ENCODE measurements around the gene MOXD1. TPM values are rescaled to one million over a fixed set of nuclear protein-coding genes. Genes with fewer than 3 reads are reported as not detected.
"Not testable (repeated sequence)": the region's sequence is repeated elsewhere in the genome, so short reads cannot be mapped to it uniquely, and the experiment has no call there.

Gene MOXD1
- total RNA-seq, 1 donor from 2014 or later, result not detected

DNA sequence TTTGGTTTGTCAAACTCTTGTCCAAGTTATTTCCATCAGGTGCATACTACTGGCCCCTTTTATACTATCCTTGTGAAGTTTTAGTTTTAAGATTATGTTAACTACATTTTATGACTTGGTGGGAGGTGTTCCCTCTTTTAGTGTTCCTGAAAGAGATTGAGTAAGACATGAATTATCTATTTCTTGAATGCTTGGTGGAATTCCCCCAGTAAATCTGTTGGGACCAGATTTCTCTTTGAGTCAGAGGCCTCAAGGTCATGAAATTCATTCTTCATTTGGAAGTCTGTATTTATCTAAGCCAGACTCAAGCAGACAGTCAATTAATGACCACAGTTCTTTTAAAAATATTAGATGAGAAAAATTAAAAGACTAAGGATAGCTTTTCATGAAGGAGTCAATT, 81.3 kb downstream of the MOXD1 start:
- intact Hi-C loops (cut with micrococcal nuclease), result loop anchor here (5.0 kb wide), 1 partner anchor 47 kb away; no protein-coding TSS in a partner anchor
- peaks cover 11% of the 10 kb centered on the region for H3K9me3 Mint-ChIP-seq
- H3K4me1 Mint-ChIP-seq (ENCODE audit: low read depth), result no peaks in the 10 kb centered on the region
- DNase-seq (ENCODE audit: low spot score), result no peak
- no peak overlapping the region for H3K4me3 Mint-ChIP-seq (ENCODE audit: low read depth)
- H3K36me3 Mint-ChIP-seq (ENCODE audit: low read depth), result no peaks in the 10 kb centered on the region
- no peak overlapping the region for H3K27ac Mint-ChIP-seq
- H3K27me3 Mint-ChIP-seq (ENCODE audit: low read depth), result peaks cover 2% of the 10 kb centered on the region

DNA sequence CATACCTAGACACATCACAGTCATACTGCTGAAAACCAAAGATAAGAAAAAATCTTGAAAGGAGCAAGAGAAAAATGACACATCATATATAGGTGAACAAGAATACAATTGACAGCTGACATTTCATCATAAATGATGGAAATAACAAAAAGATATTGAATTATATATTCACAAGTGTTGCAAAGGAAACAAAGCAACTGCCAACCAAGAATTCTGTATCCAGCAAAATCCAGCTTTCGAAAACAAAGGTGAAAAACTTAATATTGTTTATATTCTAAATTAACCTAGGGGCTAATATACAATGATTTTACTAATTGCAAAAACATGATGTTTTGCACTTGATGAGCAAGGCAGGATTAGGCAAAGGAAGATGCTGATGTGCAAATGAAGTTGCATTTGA, 84.3 kb downstream of the MOXD1 start:
- intact Hi-C loops (cut with micrococcal nuclease), result no loop called here
- Mint-ChIP-seq H3K4me1 (ENCODE audit: low read depth) (no peaks in the 10 kb centered on the region), H3K36me3 (ENCODE audit: low read depth) (no peaks in the 10 kb centered on the region), H3K27ac (no peak overlapping the region), H3K27me3 (ENCODE audit: low read depth) (peaks cover 2% of the 10 kb centered on the region), H3K4me3 (ENCODE audit: low read depth) (no peak overlapping the region), H3K9me3 (peaks cover 11% of the 10 kb centered on the region)
- DNase-seq (ENCODE audit: low spot score), result no peak

DNA sequence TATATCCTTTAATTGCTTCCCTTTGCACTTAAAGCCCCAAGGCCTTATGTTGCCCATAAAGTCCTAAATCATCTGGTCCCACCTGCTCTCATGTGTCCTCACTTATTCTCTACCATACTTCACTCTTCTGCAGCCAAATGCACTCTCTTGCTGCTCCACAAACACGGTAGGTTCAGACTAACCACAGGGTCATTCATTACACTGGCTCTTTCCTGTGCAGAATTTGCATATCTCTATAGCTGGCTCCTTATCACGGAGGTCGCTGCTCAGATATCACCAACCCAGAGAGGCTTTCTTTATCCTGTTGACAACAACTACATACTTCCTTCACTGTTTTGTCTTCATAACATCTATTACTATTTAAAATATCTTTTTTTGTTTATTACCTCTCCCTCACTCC, 86.8 kb downstream of the MOXD1 start:
- no peaks in the 10 kb centered on the region for H3K4me1 Mint-ChIP-seq (ENCODE audit: low read depth)
- intact Hi-C loops (cut with micrococcal nuclease), result no loop called here
- no peak overlapping the region for H3K27ac Mint-ChIP-seq
- H3K27me3 Mint-ChIP-seq (ENCODE audit: low read depth), result peaks cover 7% of the 10 kb centered on the region
- H3K36me3 Mint-ChIP-seq (ENCODE audit: low read depth), result no peaks in the 10 kb centered on the region
- H3K9me3 Mint-ChIP-seq, result peaks cover 11% of the 10 kb centered on the region
- no peak for DNase-seq (ENCODE audit: low spot score)
- H3K4me3 Mint-ChIP-seq (ENCODE audit: low read depth), result no peak overlapping the region

DNA sequence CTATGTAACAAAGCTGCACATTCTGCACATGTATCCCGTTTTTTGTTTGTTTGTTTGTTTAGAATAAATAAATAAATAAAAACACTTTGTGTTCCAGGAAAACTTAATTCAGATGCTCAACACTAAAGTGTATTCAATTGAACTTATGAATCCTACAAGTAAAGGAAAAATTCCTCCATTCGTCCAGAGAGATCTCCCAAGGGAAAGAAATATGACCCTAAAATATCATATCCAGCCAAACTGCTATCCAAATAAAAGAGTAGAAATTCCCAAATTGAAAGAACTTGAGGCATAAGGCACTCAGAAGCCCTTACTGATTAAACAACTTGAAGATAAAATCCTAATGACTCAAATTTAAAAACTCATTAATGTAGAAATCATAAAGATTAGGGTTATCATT, 90.4 kb downstream of the MOXD1 start:
- no peak for DNase-seq (ENCODE audit: low spot score)
- intact Hi-C loops (cut with micrococcal nuclease), result no loop called here
- no peaks in the 10 kb centered on the region for H3K36me3 Mint-ChIP-seq (ENCODE audit: low read depth)
- H3K4me1 Mint-ChIP-seq (ENCODE audit: low read depth), result no peaks in the 10 kb centered on the region
- peaks cover under 1% of the 10 kb centered on the region for H3K9me3 Mint-ChIP-seq
- H3K27ac Mint-ChIP-seq, result no peak overlapping the region
- H3K27me3 Mint-ChIP-seq (ENCODE audit: low read depth), result peaks cover 11% of the 10 kb centered on the region
- no peak overlapping the region for H3K4me3 Mint-ChIP-seq (ENCODE audit: low read depth)

DNA sequence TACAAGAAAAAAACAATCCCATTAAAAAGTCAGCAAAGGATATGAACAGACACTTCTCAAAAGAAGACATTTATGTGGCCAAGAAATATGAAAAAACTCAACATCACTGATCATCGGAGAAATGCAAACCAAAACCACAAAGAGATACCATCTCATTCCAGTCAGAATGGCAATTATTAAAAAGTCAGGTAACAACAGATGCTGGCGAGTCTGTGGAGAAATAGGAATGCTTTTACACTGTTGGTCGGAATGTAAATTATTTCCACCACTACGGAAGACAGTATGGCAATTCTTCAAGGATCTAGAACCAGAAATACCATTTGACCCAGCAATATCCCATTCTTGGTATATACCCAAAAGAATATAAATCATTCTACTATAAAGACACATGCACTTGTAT, 91.1 kb downstream of the MOXD1 start:
- H3K27ac Mint-ChIP-seq; H3K36me3 Mint-ChIP-seq (ENCODE audit: low read depth); H3K4me1 Mint-ChIP-seq (ENCODE audit: low read depth); H3K4me3 Mint-ChIP-seq (ENCODE audit: low read depth); intact Hi-C loops (cut with micrococcal nuclease); H3K9me3 Mint-ChIP-seq; DNase-seq (ENCODE audit: low spot score): not testable (repeated sequence)
- peaks cover 11% of the 10 kb centered on the region for H3K27me3 Mint-ChIP-seq (ENCODE audit: low read depth)

DNA sequence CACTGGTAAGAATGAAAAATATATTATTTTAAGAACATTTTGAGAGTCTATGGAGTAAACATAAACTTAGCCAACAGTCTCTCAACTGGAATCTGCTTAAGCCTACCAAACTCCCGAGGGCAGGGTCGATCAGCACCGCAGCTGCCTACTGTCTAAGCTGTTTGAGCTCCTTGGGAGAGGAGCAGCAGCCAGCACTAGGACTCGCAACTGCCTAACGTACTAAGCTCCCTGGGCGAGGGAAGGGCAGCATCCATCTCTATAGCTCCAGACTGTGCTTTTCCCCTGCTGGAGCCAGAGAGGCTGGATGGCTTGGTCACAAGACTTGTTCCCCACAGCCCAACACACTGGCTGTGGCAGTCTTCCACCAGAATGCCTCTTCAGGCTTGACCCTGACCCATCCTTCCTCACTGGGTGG, 96.4 kb downstream of the MOXD1 start:
- DNase-seq (ENCODE audit: low spot score), result no peak
- Mint-ChIP-seq H3K27me3 (ENCODE audit: low read depth) (peaks cover 9% of the 10 kb centered on the region), H3K36me3 (ENCODE audit: low read depth) (no peaks in the 10 kb centered on the region), H3K4me3 (ENCODE audit: low read depth) (no peak overlapping the region), H3K4me1 (ENCODE audit: low read depth) (no peaks in the 10 kb centered on the region), H3K9me3 (no peaks in the 10 kb centered on the region), H3K27ac (no peak overlapping the region)
- intact Hi-C loops (cut with micrococcal nuclease), result loop anchor here (5.0 kb wide), 1 partner anchor 87 kb away; no protein-coding TSS in a partner anchor

DNA sequence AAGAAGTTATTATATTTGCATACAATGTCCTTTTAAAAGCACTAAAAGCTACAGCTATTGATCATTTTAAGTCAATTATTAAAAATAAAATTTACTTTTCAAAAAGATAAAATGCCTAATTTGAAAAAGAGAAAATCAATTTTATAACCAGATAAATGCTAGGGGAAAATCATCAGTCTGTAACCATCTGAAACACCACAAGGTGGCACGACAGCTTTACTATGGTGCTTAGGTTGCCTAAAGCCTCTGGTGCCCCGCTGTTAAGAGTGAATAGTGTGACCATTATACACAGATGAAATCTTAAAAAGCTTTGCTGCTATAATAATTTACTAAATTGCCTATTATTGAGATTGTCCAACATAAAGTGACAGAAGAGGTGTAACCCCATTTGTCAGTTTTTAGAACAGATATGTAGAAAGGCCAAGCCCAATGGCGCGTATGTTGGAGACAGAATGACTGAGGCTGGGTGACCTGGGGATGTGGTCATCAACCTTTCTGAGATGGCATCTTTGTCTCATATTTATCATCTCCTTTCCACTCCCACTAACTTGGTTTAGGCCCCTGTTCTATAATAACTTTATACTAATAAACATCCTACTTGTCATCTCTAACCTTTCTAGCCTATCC, 100.8 kb downstream of the MOXD1 start:
- H3K36me3 Mint-ChIP-seq (ENCODE audit: low read depth), result no peaks in the 10 kb centered on the region
- intact Hi-C loops (cut with micrococcal nuclease), result loop anchor here (1.0 to 5.0 kb wide), 2 partner anchors 92 to 184 kb away; no protein-coding TSS in a partner anchor
- no peak for DNase-seq (ENCODE audit: low spot score)
- H3K27me3 Mint-ChIP-seq (ENCODE audit: low read depth), result peaks cover 25% of the 10 kb centered on the region
- H3K27ac Mint-ChIP-seq, result no peak overlapping the region
- H3K9me3 Mint-ChIP-seq, result no peaks in the 10 kb centered on the region
- no peaks in the 10 kb centered on the region for H3K4me1 Mint-ChIP-seq (ENCODE audit: low read depth)
- H3K4me3 Mint-ChIP-seq (ENCODE audit: low read depth), result no peak overlapping the region

DNA sequence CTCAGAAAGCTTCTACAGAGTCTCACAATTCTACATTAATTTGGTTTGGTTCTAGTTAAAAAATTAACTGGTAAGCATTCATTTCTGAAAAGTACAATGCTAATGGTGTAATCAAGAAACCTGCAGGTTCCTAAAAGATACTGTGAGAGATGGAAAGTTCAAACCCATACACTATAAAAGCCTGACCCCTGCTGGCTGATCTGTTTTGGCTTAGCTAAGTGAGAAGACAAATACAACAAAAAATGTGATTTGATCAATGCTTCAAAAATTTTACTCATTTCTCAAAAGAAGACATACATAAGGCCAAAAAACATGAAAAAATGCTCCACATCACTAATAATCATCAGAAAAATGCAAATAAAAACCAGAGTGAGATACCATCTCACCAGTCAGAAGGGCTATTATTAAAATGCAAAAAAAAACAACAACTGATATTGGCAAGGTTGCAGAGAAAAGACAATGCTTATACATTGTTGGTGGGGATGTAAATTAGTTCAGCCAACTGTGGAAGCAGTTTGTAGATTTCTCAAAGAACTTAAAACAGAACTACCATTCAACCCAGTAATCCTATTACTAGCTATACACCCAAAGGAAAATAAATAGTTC, 102.8 kb downstream of the MOXD1 start:
- intact Hi-C loops (cut with micrococcal nuclease), result loop anchor here (2.0 kb wide), 1 partner anchor 20 kb away; no protein-coding TSS in a partner anchor
- H3K27ac Mint-ChIP-seq, result no peak overlapping the region

DNA sequence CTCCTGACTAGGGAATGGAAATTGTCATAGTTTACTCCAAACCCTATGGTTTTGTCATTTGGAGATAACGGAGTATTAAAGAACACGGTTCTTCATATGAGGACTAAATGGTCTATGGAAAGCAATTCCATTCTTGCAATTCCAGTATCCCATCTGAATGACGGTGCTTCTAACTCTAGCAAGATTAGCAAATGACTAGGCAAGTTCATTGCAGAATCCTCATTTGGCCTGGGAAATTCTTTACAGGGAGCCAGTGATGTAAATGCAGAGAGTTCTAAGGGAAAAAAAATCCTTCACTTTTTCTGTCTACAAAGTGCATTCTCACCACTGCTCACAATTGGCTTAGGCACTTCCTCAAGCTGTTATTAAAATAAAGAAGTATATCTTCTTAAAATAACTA, 111.5 kb downstream of the MOXD1 start:
- DNase-seq (ENCODE audit: low spot score), result no peak
- intact Hi-C loops (cut with micrococcal nuclease), result no loop called here
- peaks cover 18% of the 10 kb centered on the region for H3K27me3 Mint-ChIP-seq (ENCODE audit: low read depth)
- H3K4me3 Mint-ChIP-seq (ENCODE audit: low read depth), result no peak overlapping the region
- no peaks in the 10 kb centered on the region for H3K4me1 Mint-ChIP-seq (ENCODE audit: low read depth)
- H3K27ac Mint-ChIP-seq, result no peak overlapping the region
- no peaks in the 10 kb centered on the region for H3K9me3 Mint-ChIP-seq
- no peaks in the 10 kb centered on the region for H3K36me3 Mint-ChIP-seq (ENCODE audit: low read depth)

More for the DNA sequence above, 102.8 kb downstream of the MOXD1 start:
- H3K4me3 Mint-ChIP-seq (ENCODE audit: low read depth), result no peak overlapping the region
- no peaks in the 10 kb centered on the region for H3K4me1 Mint-ChIP-seq (ENCODE audit: low read depth)
- peaks cover 28% of the 10 kb centered on the region for H3K27me3 Mint-ChIP-seq (ENCODE audit: low read depth)
- H3K36me3 Mint-ChIP-seq (ENCODE audit: low read depth), result no peaks in the 10 kb centered on the region
- H3K9me3 Mint-ChIP-seq, result no peaks in the 10 kb centered on the region
- no peak for DNase-seq (ENCODE audit: low spot score)

DNA sequence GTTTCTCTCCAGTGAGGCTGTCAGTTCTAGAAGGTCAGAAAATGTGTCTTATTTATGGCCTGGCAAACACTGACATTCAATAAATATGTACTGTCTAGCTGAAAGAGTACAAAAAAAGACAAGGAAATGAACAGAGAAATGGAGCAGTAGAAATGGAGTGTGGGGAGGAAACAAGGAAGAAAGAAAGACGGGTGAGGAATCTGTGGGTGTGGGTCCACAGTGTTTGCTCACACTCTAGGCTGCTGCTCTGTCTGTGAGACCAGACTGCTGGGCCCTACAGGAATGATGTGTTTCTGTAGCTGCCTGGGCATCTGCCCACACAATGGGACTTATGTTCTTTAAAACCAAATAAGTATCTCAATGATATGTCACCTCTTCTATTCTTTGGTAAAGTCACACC, 114.2 kb downstream of the MOXD1 start:
- Mint-ChIP-seq H3K36me3 (ENCODE audit: low read depth) (no peaks in the 10 kb centered on the region), H3K9me3 (no peaks in the 10 kb centered on the region), H3K4me3 (ENCODE audit: low read depth) (no peak overlapping the region), H3K27ac (no peak overlapping the region), H3K27me3 (ENCODE audit: low read depth) (peaks cover 15% of the 10 kb centered on the region), H3K4me1 (ENCODE audit: low read depth) (no peaks in the 10 kb centered on the region)
- intact Hi-C loops (cut with micrococcal nuclease), result no loop called here
- no peak for DNase-seq (ENCODE audit: low spot score)

DNA sequence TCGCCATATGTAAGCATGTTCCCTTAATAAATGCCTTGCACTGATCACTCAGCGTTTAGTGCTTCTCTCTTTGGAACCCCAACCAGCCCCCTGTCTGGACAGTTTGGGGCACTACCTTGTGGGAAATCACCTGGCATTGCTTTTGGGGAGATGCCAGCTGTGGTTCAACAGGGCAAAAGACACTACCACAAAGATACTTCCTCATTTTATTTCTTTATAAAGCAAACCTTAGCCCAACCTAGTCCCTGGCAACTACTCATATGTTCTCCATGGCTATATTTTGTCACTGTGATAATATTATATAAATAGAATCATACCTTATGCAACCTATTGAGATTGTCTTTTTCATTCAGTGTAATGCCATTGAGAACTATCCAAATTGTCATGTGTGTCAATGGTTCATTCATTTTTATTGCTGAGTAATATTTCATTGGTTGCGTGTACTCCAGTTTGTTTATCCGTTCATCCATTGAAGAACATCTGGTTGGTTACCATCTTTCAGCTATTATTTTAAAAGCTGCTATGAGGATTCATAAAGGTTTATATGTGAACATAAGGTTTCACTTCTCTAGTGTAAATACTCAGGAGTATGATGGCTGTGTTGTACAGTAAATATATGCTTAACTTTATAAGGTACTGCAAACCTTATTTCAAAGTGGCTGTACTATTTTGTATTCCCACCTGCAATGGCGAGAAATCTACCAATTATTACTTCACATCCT, 114.8 kb downstream of the MOXD1 start:
- Mint-ChIP-seq H3K9me3 (no peaks in the 10 kb centered on the region), H3K4me3 (ENCODE audit: low read depth) (no peak overlapping the region), H3K36me3 (ENCODE audit: low read depth) (no peaks in the 10 kb centered on the region), H3K27ac (no peak overlapping the region), H3K27me3 (ENCODE audit: low read depth) (peaks cover 19% of the 10 kb centered on the region), H3K4me1 (ENCODE audit: low read depth) (no peaks in the 10 kb centered on the region)
- intact Hi-C loops (cut with micrococcal nuclease), result no loop called here
- DNase-seq (ENCODE audit: low spot score), result no peak

DNA sequence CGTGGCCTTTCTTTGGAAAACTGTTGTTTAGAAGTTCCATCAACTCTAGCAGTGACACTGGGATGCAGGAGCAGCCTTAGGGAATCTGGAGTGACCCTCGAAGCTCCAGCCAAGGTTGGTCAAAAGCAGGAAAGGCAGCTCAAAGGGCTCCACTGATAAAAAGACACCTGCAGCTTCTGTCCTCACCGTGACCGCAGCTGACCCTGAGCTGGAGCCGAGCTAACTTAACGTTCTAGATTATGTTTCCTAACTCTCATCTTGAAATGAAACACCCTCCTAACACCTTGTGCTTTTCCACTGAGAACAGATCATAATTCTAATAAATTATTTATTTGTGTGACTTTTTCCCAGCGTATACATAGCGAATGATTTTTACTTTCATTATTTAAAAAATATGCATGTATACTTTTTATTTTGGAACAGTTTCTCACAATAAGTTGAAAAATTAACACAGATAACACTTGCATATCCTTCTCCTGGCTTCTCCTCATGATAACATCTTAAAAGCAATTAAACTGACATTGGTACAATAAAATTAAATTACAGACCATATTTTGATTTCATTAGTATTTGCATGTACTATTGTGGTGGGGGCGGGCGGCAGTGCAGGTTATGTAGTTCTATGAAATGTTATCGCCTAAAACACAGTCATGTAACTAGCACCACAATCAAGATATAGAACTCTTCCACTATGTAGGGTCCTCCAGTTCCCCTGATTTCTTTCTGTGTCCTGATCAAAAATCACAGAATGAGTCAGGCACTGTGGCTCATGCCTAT, 116.1 kb downstream of the MOXD1 start:
- no peaks in the 10 kb centered on the region for H3K9me3 Mint-ChIP-seq
- no peaks in the 10 kb centered on the region for H3K36me3 Mint-ChIP-seq (ENCODE audit: low read depth)
- no peaks in the 10 kb centered on the region for H3K4me1 Mint-ChIP-seq (ENCODE audit: low read depth)
- peaks cover 19% of the 10 kb centered on the region for H3K27me3 Mint-ChIP-seq (ENCODE audit: low read depth)
- no peak overlapping the region for H3K4me3 Mint-ChIP-seq (ENCODE audit: low read depth)
- no peak overlapping the region for H3K27ac Mint-ChIP-seq
- DNase-seq (ENCODE audit: low spot score), result no peak
- intact Hi-C loops (cut with micrococcal nuclease), result no loop called here

All from activated T-helper 2 cell treated with anti-CD3 and anti-CD28 coated beads, Interferon-gamma antibody, Interleukin-2, Interleukin-4, amounts not matched to agents 10 μg/mL and 5 μg/mL and 100 μg/mL, durations not matched to agents 14 hours and 24 hours and 36 hours (primary cell).